Muscle of leg (tissue), 11 donors: Measurements from ENCODE around the gene FKBP7. TPM values are rescaled to one million over a fixed set of nuclear protein-coding genes. Genes with fewer than 3 reads are reported as not detected.
"Not testable (repeated sequence)": the region's sequence is repeated elsewhere in the genome, so short reads cannot be mapped to it uniquely, and the experiment has no call there.

Experiments
- DNase-seq: peaks from one replicate; pipeline ENCODE4 v3.0.0; 2013
- H3K27ac ChIP-seq: one replicate; pipeline ENCODE4 v1.5.1; 2013; ENCODE audit warnings: mild to moderate bottlenecking, low read length, control low read depth
- H3K27me3 ChIP-seq: one replicate; pipeline ENCODE4 v1.6.1; 2013; ENCODE audit warnings: low read length; ENCODE audit not compliant: control insufficient read depth, insufficient read depth
- H3K36me3 ChIP-seq: one replicate; pipeline ENCODE4 v1.6.1; 2013; ENCODE audit warnings: low read length; ENCODE audit not compliant: control insufficient read depth, insufficient read depth
- H3K4me1 ChIP-seq: one replicate; pipeline ENCODE4 v1.6.1; 2013; ENCODE audit warnings: low read length; ENCODE audit not compliant: control insufficient read depth, insufficient read depth
- H3K4me3 ChIP-seq: one replicate; pipeline ENCODE4 v1.5.1; 2013; ENCODE audit warnings: low read length, control low read depth
- H3K9me3 ChIP-seq: replicated peaks from 2 replicates; pipeline ENCODE4 v1.6.1; 2013; ENCODE audit warnings: low read depth, low read length; ENCODE audit not compliant: control insufficient read depth
- WGBS: methylation state at CpG from one replicate; pipeline ENCODE4 v1.1.5; 2013; ENCODE audit warnings: missing lambda C conversion rate; ENCODE audit not compliant: insufficient coverage; 5-methylcytosine and 5-hydroxymethylcytosine counted together
- polyA plus RNA-seq, 8 donors: library from polyadenylated mRNA; unstranded; fragments of 120-200 nt; gene quantifications; one replicate each; pipeline versions ENCODE4 v1.2.1 to v1.2.3, GENCODE V29; 2013; ENCODE audit warnings: inconsistent platforms in 1 of 8, low replicate concordance in 1 of 8; ENCODE audit not compliant: insufficient read length in 8 of 8, insufficient read depth in 1 of 8
- total RNA-seq: library from RNA; stranded (reverse); fragments of 120-200 nt; gene quantifications from one replicate; pipeline ENCODE4 v1.2.4, GENCODE V29; 2013

FKBP7 gene
- total and polyA plus RNA-seq, 9 donors: 45.1 to 74.7 (median 58.4) TPM

GRCh38 chr2:178427458-178427857 lies 50.9 kb downstream of the FKBP7 start:
- H3K36me3 ChIP-seq: peaks cover 41% of the 10 kb centered on the region
- DNase-seq: no peak
- no peak overlapping the region for H3K4me3 ChIP-seq
- no peaks in the 10 kb centered on the region for H3K4me1 ChIP-seq
- H3K27me3 ChIP-seq: no peaks in the 10 kb centered on the region
- no CpG with 5 or more reads among the region's 2 CpGs for WGBS
- H3K9me3 ChIP-seq: peaks cover 3% of the 10 kb centered on the region
- H3K27ac ChIP-seq: no peak overlapping the region

GRCh38 chr2:178426388-178426787 lies 52.0 kb downstream of the FKBP7 start:
- peaks cover 38% of the 10 kb centered on the region for H3K36me3 ChIP-seq
- DNase-seq: no peak

GRCh38 chr2:178425255-178425827 lies 53.1 kb downstream of the FKBP7 start:
- H3K4me1 ChIP-seq: no peaks in the 10 kb centered on the region
- H3K9me3 ChIP-seq: peaks cover 3% of the 10 kb centered on the region
- peaks cover 32% of the 10 kb centered on the region for H3K36me3 ChIP-seq
- H3K4me3 ChIP-seq: no peak overlapping the region
- H3K27ac ChIP-seq: no peak overlapping the region
- H3K27me3 ChIP-seq: no peaks in the 10 kb centered on the region
- DNase-seq: no peak
- no CpG with 5 or more reads among the region's 4 CpGs for WGBS

More at GRCh38 chr2:178426388-178426787, 52.0 kb downstream of the FKBP7 start:
- Histone ChIP-seq H3K27ac (no peak overlapping the region), H3K27me3 (no peaks in the 10 kb centered on the region), H3K4me3 (no peak overlapping the region), H3K4me1 (no peaks in the 10 kb centered on the region), H3K9me3 (peaks cover 3% of the 10 kb centered on the region)
- WGBS: 100% methylated on average over 2 of the region's 3 CpGs

GRCh38 chr2:178423746-178424145 lies 54.7 kb downstream of the FKBP7 start:
- not testable (repeated sequence) for H3K4me1 ChIP-seq, H3K27me3 ChIP-seq, DNase-seq, H3K4me3 ChIP-seq, H3K9me3 ChIP-seq, H3K27ac ChIP-seq
- peaks cover 24% of the 10 kb centered on the region for H3K36me3 ChIP-seq
- 100% methylated on average over 1 of the region's 5 CpGs for WGBS

GRCh38 chr2:178422097-178422496 lies 56.3 kb downstream of the FKBP7 start:
- peaks cover 3% of the 10 kb centered on the region for H3K9me3 ChIP-seq
- 100% methylated on average over 1 of the region's 3 CpGs for whole genome bisulfite sequencing
- H3K27me3 ChIP-seq: no peaks in the 10 kb centered on the region
- no peaks in the 10 kb centered on the region for H3K4me1 ChIP-seq
- H3K4me3 ChIP-seq: no peak overlapping the region
- H3K36me3 ChIP-seq: peaks cover 11% of the 10 kb centered on the region
- DNase-seq: no peak
- H3K27ac ChIP-seq: no peak overlapping the region

GRCh38 chr2:178420463-178420999 lies 57.9 kb downstream of the FKBP7 start:
- H3K9me3 ChIP-seq: peaks cover 1% of the 10 kb centered on the region
- DNase-seq: no peak
- H3K27me3 ChIP-seq: no peaks in the 10 kb centered on the region
- H3K4me1 ChIP-seq: no peaks in the 10 kb centered on the region
- H3K36me3 ChIP-seq: peaks cover 4% of the 10 kb centered on the region
- H3K27ac ChIP-seq: no peak overlapping the region
- no CpG with 5 or more reads among the region's 1 CpG for WGBS
- no peak overlapping the region for H3K4me3 ChIP-seq

GRCh38 chr2:178419123-178419522 lies 59.3 kb downstream of the FKBP7 start:
- peaks cover 3% of the 10 kb centered on the region for H3K4me1 ChIP-seq
- H3K4me3 ChIP-seq: no peak overlapping the region
- H3K36me3 ChIP-seq: peaks cover 4% of the 10 kb centered on the region
- H3K9me3 ChIP-seq: no peaks in the 10 kb centered on the region
- no peak overlapping the region for H3K27ac ChIP-seq
- DNase-seq: no peak
- no CpG with 5 or more reads among the region's 1 CpG for WGBS
- H3K27me3 ChIP-seq: no peaks in the 10 kb centered on the region

GRCh38 chr2:178418426-178418825 lies 60.0 kb downstream of the FKBP7 start:
- H3K27me3 ChIP-seq: no peaks in the 10 kb centered on the region
- no CpG with 5 or more reads among the region's 1 CpG for WGBS
- H3K4me3 ChIP-seq: no peak overlapping the region
- no peaks in the 10 kb centered on the region for H3K9me3 ChIP-seq
- peaks cover 4% of the 10 kb centered on the region for H3K36me3 ChIP-seq
- H3K4me1 ChIP-seq: peaks cover 3% of the 10 kb centered on the region
- H3K27ac ChIP-seq: no peak overlapping the region
- DNase-seq: no peak

- no peak overlapping the region for H3K27ac ChIP-seq
- no peak overlapping the region for H3K4me3 ChIP-seq
- H3K9me3 ChIP-seq: no peaks in the 10 kb centered on the region
- peaks cover 2% of the 10 kb centered on the region for H3K36me3 ChIP-seq
- DNase-seq: no peak
- H3K4me1 ChIP-seq: peaks cover 3% of the 10 kb centered on the region
- no peaks in the 10 kb centered on the region for H3K27me3 ChIP-seq
- no CpG with 5 or more reads among the region's 3 CpGs for WGBS
These were observed 60.5 kb downstream of the FKBP7 start for GRCh38 chr2:178417916-178418315.

- H3K9me3 ChIP-seq: no peaks in the 10 kb centered on the region
- peaks cover 2% of the 10 kb centered on the region for H3K36me3 ChIP-seq
- H3K27me3 ChIP-seq: no peaks in the 10 kb centered on the region
- no peak overlapping the region for H3K4me3 ChIP-seq
- DNase-seq: no peak
- no peak overlapping the region for H3K27ac ChIP-seq
- peaks cover 3% of the 10 kb centered on the region for H3K4me1 ChIP-seq
These were observed 62.4 kb downstream of the FKBP7 start for GRCh38 chr2:178415979-178416378.
